SK-N-SH treated with all-trans-retinoic acid at 6 μM for 48 hours (cell line): Measurements from ENCODE around the gene MIA2.

Experiments
- ARNTL ChIP-seq: fragments of 450-650 bp; formaldehyde crosslinking; IDR thresholded peaks from 2 replicates; pipeline ENCODE4 v1.5.0; 2020; ENCODE audit warnings: low read depth, mild to moderate bottlenecking, moderate library complexity, borderline replicate concordance
- CSDC2 ChIP-seq: fragments of 250-450 bp; sonication (Bioruptor Pico); IDR thresholded peaks from 2 replicates; pipeline ENCODE4 v1.5.0; 2020; ENCODE audit warnings: mild to moderate bottlenecking, moderate library complexity
- ESRRG ChIP-seq: fragments of 250-450 bp; sonication (Bioruptor Pico); IDR thresholded peaks from 2 replicates; pipeline ENCODE4 v1.6.1; 2021; ENCODE audit warnings: mild to moderate bottlenecking
- GLIS3 ChIP-seq: fragments of 250-450 bp; sonication (Bioruptor Pico); IDR thresholded peaks from 2 replicates; pipeline ENCODE4 v1.5.0; 2020; ENCODE audit warnings: mild to moderate bottlenecking, moderate library complexity
- ISL1 ChIP-seq: fragments of 250-450 bp; sonication (Bioruptor Pico); IDR thresholded peaks from 2 replicates; pipeline ENCODE4 v2.1.2; 2022; ENCODE audit warnings: mild to moderate bottlenecking, moderate library complexity
- OSR1 ChIP-seq: fragments of 250-450 bp; sonication (Bioruptor Pico); IDR thresholded peaks from 2 replicates; pipeline ENCODE4 v1.8.0; 2022; ENCODE audit warnings: moderate library complexity, mild to moderate bottlenecking, inconsistent platforms
- PPARA ChIP-seq: fragments of 250-450 bp; sonication (Bioruptor Pico); IDR thresholded peaks from 2 replicates; pipeline ENCODE4 v1.5.0; 2020; ENCODE audit warnings: mild to moderate bottlenecking, borderline replicate concordance
- RARB ChIP-seq: fragments of 250-450 bp; sonication (Bioruptor Pico); IDR thresholded peaks from 2 replicates; pipeline ENCODE4 v1.8.0; 2021; ENCODE audit warnings: mild to moderate bottlenecking, moderate library complexity
- TOX ChIP-seq: fragments of 250-450 bp; sonication (Bioruptor Pico); IDR thresholded peaks from 2 replicates; pipeline ENCODE4 v1.8.0; 2021; ENCODE audit warnings: mild to moderate bottlenecking, moderate library complexity, borderline replicate concordance
- ZFP3 ChIP-seq: fragments of 250-450 bp; sonication (Bioruptor Pico); IDR thresholded peaks from 2 replicates; pipeline ENCODE4 v1.5.0; 2020; ENCODE audit warnings: mild to moderate bottlenecking, moderate library complexity
- ZFP30 ChIP-seq: fragments of 450-650 bp; formaldehyde crosslinking; IDR thresholded peaks from 2 replicates; pipeline ENCODE4 v1.5.0; 2022; ENCODE audit warnings: mild to moderate bottlenecking, moderate library complexity
- TF ChIP-seq, protein P1 (sequence below): fragments of 250-450 bp; sonication (Bioruptor Pico); IDR thresholded peaks from 2 replicates; pipeline ENCODE4 v1.5.1; 2020; ENCODE audit warnings: low read depth, mild to moderate bottlenecking, moderate library complexity
- TF ChIP-seq, protein P2 (sequence below): fragments of 250-450 bp; sonication (Bioruptor Pico); IDR thresholded peaks from 2 replicates; pipeline ENCODE4 v1.5.0; 2020; ENCODE audit warnings: mild to moderate bottlenecking, moderate library complexity
- TF ChIP-seq, protein P3 (sequence below): fragments of 250-450 bp; sonication (Bioruptor Pico); IDR thresholded peaks from 2 replicates; pipeline ENCODE4 v1.8.0; 2020; ENCODE audit warnings: mild to moderate bottlenecking, moderate library complexity, borderline replicate concordance

DNA sequence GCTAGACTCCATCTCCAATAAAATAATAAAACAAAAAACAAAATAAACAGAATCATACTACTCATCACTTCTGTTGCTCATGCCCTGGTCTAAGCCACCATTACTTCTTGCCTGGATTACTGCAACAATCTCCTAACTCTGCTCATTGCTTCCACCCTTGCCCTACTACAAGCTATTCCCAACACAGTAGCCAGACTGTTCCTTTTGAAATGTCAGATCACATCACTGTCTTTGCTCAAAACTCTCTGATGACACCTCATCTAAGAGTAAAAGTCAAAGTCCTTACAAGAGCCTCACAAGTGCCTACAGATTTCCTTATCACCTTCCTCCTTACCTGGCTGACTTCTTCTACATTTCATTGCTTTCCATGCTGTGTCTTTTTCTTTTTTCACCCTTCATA is 188.5 kb downstream of the MIA2 start:
- no peak for TF ChIP-seq TOX (CRISPR knock-in tag)
- TF ChIP-seq, protein P1, sequence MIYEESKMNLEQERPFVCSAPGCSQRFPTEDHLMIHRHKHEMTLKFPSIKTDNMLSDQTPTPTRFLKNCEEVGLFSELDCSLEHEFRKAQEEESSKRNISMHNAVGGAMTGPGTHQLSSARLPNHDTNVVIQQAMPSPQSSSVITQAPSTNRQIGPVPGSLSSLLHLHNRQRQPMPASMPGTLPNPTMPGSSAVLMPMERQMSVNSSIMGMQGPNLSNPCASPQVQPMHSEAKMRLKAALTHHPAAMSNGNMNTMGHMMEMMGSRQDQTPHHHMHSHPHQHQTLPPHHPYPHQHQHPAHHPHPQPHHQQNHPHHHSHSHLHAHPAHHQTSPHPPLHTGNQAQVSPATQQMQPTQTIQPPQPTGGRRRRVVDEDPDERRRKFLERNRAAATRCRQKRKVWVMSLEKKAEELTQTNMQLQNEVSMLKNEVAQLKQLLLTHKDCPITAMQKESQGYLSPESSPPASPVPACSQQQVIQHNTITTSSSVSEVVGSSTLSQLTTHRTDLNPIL = no peak
- TF ChIP-seq ARNTL = no peak
- no peak for TF ChIP-seq OSR1
- TF ChIP-seq, protein P2, sequence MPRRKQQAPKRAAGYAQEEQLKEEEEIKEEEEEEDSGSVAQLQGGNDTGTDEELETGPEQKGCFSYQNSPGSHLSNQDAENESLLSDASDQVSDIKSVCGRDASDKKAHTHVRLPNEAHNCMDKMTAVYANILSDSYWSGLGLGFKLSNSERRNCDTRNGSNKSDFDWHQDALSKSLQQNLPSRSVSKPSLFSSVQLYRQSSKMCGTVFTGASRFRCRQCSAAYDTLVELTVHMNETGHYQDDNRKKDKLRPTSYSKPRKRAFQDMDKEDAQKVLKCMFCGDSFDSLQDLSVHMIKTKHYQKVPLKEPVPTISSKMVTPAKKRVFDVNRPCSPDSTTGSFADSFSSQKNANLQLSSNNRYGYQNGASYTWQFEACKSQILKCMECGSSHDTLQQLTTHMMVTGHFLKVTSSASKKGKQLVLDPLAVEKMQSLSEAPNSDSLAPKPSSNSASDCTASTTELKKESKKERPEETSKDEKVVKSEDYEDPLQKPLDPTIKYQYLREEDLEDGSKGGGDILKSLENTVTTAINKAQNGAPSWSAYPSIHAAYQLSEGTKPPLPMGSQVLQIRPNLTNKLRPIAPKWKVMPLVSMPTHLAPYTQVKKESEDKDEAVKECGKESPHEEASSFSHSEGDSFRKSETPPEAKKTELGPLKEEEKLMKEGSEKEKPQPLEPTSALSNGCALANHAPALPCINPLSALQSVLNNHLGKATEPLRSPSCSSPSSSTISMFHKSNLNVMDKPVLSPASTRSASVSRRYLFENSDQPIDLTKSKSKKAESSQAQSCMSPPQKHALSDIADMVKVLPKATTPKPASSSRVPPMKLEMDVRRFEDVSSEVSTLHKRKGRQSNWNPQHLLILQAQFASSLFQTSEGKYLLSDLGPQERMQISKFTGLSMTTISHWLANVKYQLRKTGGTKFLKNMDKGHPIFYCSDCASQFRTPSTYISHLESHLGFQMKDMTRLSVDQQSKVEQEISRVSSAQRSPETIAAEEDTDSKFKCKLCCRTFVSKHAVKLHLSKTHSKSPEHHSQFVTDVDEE (CRISPR knock-in tag) = no peak
- TF ChIP-seq, protein P3, sequence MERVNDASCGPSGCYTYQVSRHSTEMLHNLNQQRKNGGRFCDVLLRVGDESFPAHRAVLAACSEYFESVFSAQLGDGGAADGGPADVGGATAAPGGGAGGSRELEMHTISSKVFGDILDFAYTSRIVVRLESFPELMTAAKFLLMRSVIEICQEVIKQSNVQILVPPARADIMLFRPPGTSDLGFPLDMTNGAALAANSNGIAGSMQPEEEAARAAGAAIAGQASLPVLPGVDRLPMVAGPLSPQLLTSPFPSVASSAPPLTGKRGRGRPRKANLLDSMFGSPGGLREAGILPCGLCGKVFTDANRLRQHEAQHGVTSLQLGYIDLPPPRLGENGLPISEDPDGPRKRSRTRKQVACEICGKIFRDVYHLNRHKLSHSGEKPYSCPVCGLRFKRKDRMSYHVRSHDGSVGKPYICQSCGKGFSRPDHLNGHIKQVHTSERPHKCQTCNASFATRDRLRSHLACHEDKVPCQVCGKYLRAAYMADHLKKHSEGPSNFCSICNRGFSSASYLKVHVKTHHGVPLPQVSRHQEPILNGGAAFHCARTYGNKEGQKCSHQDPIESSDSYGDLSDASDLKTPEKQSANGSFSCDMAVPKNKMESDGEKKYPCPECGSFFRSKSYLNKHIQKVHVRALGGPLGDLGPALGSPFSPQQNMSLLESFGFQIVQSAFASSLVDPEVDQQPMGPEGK = no peak
- no peak for TF ChIP-seq PPARA
- TF ChIP-seq GLIS3 (CRISPR knock-in tag) = no peak
- no peak for TF ChIP-seq ZFP30 (CRISPR knock-in tag)
- TF ChIP-seq RARB (CRISPR knock-in tag) = no peak
- TF ChIP-seq ESRRG (CRISPR knock-in tag) = no peak
- no peak for TF ChIP-seq ISL1 (CRISPR knock-in tag)
- no peak for TF ChIP-seq CSDC2 (CRISPR knock-in tag)
- TF ChIP-seq ZFP3 (CRISPR knock-in tag) = no peak
